Left ventricle myocardium superior (tissue), 1 donor: ENCODE measurements around the gene TNS1. TPM values are rescaled to one million over a fixed set of nuclear protein-coding genes. Genes with fewer than 3 reads are reported as not detected.
"Not testable (repeated sequence)": the region's sequence is repeated elsewhere in the genome, so short reads cannot be mapped to it uniquely, and the experiment has no call there.

Experiments used
- ATAC-seq: fragments of 200-7000 bp; cut with Tn5 transposase; one replicate; pipeline ENCODE4 v1.9.1; 2020; ENCODE audit warnings: mild to moderate bottlenecking, moderate library complexity
- DNase-seq: peaks from one replicate; pipeline ENCODE4 v3.0.0-alpha.2; 2020
- intact Hi-C: fragments of 100-400 bp; cut with micrococcal nuclease; formaldehyde crosslinking; loops from one replicate; pipeline ENCODE4 v1.11.0; 2022
- total RNA-seq: library from RNA; stranded (reverse); fragmentation: NEBNext Ultra II Directional; extraction: Animal tissue kit (Norgen Biotek cat#: 25700); gene quantifications from one replicate; pipeline ENCODE4 v1.2.1, GENCODE V29; 2021
- donor health status: DM: no; HTN: yes; CAD: no; lungs with severe emphysema.

Gene TNS1
- total RNA-seq, 1 donor from 2014 or later = 783 TPM

GRCh38 chr2:217794133-217794986 is 208.4 kb downstream of the TNS1 start:
- ATAC-seq (no peak), DNase-seq (no peak)
- intact Hi-C loops = no loop called here

GRCh38 chr2:217793566-217794132 is 209.1 kb downstream of the TNS1 start:
- DNase-seq (no peak), ATAC-seq (no peak)
- intact Hi-C loops = no loop called here

GRCh38 chr2:217792626-217793527 is 209.9 kb downstream of the TNS1 start:
- DNase-seq (no peak), ATAC-seq (no peak)
- intact Hi-C loops = no loop called here

GRCh38 chr2:217791551-217791950 is 211.2 kb downstream of the TNS1 start:
- no peak for ATAC-seq
- intact Hi-C loops = no loop called here
- DNase-seq = no peak

- ATAC-seq = peak; percentile 6
- DNase-seq = no peak
- intact Hi-C loops = no loop called here
Measured at GRCh38 chr2:217790681-217791392, 212.0 kb downstream of the TNS1 start.

- peak; percentile 16 for ATAC-seq
- DNase-seq = no peak
- intact Hi-C loops = no loop called here
Measured at GRCh38 chr2:217790195-217790594, 212.6 kb downstream of the TNS1 start.

- DNase-seq = no peak
- intact Hi-C loops = loop anchor here (5.0 to 10.0 kb wide), 3 partner anchors 98 to 245 kb away; no protein-coding TSS in a partner anchor
Measured at GRCh38 chr2:217789736-217790181, 213.0 kb downstream of the TNS1 start.

GRCh38 chr2:217789003-217789735 is 213.6 kb downstream of the TNS1 start:
- ATAC-seq = peak; percentile 60
- intact Hi-C loops = loop anchor here (5.0 to 10.0 kb wide), 3 partner anchors 98 to 246 kb away; no protein-coding TSS in a partner anchor

More at GRCh38 chr2:217789736-217790181, 213.0 kb downstream of the TNS1 start:
- peak; percentile 2 for ATAC-seq

GRCh38 chr2:217788669-217789002 is 214.2 kb downstream of the TNS1 start:
- intact Hi-C loops = loop anchor here (5.0 to 10.0 kb wide), 3 partner anchors 99 to 246 kb away; no protein-coding TSS in a partner anchor
- ATAC-seq (no peak), DNase-seq (no peak)

More at GRCh38 chr2:217789003-217789735, 213.6 kb downstream of the TNS1 start:
- DNase-seq = peak; percentile 91

- DNase-seq = no peak
- no peak for ATAC-seq
- intact Hi-C loops = loop anchor here (5.0 to 10.0 kb wide), 3 partner anchors 100 to 247 kb away; no protein-coding TSS in a partner anchor
Measured at GRCh38 chr2:217787160-217787877, 215.5 kb downstream of the TNS1 start.

GRCh38 chr2:217786560-217786959 is 216.2 kb downstream of the TNS1 start:
- intact Hi-C loops = loop anchor here (5.0 to 10.0 kb wide), 3 partner anchors 101 to 248 kb away; no protein-coding TSS in a partner anchor
- DNase-seq, ATAC-seq: not testable (repeated sequence)

GRCh38 chr2:217785544-217786045 is 217.2 kb downstream of the TNS1 start:
- ATAC-seq (peak; percentile 79), DNase-seq (peak; percentile 86)
- intact Hi-C loops = loop anchor here (5.0 to 10.0 kb wide), 3 partner anchors 102 to 249 kb away; no protein-coding TSS in a partner anchor

- intact Hi-C loops = loop anchor here (5.0 to 10.0 kb wide), 3 partner anchors 102 to 250 kb away; no protein-coding TSS in a partner anchor
- peak; percentile 16 for ATAC-seq
Measured at GRCh38 chr2:217784996-217785543, 217.7 kb downstream of the TNS1 start.

GRCh38 chr2:217783243-217783642 is 219.6 kb downstream of the TNS1 start:
- ATAC-seq (no peak), DNase-seq (no peak)
- intact Hi-C loops = loop anchor here (10.0 kb wide), 1 partner anchor 252 kb away; no protein-coding TSS in a partner anchor

More at GRCh38 chr2:217784996-217785543, 217.7 kb downstream of the TNS1 start:
- DNase-seq = no peak

- ATAC-seq (no peak), DNase-seq (no peak)
- intact Hi-C loops = no loop called here
Measured at GRCh38 chr2:217777906-217778305, 224.9 kb downstream of the TNS1 start.

- no peak for DNase-seq
- intact Hi-C loops = no loop called here
- ATAC-seq = no peak
Measured at GRCh38 chr2:217776631-217777030, 226.2 kb downstream of the TNS1 start.
